HPDE6-E6E7 (cell line): ENCODE results near the gene PDE9A.

Experiments
- DNase-seq: peaks from one replicate; pipeline ENCODE4 v3.0.0; 2011; ENCODE audit warnings: missing footprints; ENCODE audit errors: extremely low spot score

Gene PDE9A

DNA sequence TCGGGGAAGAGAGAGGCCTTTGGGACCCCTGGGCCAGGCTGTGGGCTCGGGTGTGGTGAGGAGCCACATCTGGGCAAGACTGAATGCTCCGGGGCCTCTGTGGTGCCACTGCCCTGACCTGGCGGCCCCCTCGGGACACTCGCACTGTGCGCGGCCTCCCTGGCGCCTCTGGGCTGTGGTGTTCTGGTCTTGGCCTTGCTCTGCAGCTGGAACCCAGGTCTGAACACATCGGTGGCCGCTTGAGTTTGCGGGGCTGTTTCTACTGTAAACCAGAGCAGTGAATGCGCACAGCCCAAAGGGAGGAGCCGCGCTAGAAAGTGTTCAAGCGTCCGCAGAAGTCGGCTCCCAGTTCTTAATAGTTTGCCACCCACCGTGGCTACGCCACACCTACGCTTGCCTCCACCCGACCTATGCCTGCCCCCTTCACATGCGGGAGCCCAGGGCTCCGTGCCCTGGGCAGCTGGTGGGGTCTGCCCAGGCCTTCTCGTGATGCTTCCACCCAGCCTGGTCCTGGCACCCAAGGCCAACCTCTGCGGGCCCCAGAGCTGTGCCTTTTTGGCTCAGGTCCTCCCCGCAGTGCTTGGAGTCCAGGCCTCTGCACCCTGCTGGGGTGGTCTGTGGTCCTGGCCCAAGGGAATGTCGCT is 4.4 kb downstream of the PDE9A start:
- no peak for DNase-seq

DNA sequence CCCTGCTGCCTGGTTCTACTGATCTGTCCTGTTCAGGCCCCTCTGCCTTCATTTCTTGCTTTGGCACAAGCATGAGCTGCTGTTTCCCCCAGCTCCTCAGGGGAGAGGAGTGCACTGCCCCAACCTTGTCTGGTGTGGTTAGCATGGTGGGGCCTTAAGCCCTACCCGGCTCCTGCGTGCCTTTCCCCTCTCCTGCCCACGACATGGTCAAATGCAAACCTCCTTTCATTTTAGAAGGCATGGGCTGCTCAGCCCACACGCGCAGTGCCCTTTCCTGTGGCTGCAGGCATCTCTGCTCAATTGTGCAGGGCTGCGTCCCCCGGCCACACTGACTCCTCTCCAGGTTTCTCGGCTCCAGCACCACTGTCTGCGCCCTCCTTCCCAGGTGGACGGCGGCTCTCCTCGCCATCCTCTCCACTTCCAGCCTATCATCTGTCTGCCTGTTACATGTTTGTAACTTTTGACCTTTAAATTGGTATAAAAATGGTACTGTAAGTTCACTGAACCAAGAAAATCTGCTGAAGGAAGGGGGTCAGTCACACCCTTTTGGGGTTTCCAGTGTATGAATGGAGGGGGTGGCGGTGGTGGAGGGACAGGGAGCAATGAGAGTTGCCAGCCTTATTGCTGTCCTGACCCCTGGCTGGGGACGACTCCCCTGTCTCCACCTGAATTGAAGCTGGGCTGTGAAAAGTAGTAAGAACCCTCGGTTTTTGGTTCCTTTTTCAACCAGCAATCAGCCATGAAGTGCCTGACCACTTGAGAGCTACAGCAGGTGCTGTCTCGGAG is 5.1 kb downstream of the PDE9A start:
- DNase-seq, result no peak

DNA sequence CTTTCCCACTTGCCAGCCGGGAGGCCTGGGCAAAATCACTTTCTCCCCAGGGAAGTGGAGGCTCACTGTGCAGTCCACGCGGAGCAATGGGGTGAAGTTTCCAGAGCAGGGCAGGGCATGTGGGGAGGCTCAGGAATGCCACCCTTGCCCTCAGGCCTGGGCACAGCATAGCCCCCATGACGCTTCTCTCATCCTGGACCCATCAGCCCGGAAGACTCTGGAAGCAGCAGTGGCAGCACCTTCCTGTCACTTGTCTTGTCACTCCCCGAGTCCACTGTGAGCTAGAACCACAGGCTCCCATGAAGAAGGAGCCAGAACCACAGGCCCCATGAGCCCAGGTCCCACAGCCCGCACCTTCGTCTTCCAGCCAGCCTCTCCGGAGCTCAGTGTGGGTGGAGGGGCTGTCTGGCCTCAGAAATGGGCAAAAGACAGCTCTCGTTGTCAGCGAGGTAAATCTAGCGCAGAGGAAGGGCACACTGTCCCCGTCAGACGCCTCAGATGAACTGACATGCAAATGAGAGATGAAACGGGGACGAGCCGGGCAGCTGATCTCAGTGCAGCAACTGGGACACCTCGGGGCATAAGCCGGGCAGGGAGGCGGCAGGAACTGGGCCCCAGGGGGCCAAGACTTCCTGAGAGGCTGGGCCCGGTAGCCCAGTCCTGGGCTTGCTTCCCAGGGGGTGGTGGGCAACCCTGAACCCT is 6.1 kb downstream of the PDE9A start:
- DNase-seq, result no peak

DNA sequence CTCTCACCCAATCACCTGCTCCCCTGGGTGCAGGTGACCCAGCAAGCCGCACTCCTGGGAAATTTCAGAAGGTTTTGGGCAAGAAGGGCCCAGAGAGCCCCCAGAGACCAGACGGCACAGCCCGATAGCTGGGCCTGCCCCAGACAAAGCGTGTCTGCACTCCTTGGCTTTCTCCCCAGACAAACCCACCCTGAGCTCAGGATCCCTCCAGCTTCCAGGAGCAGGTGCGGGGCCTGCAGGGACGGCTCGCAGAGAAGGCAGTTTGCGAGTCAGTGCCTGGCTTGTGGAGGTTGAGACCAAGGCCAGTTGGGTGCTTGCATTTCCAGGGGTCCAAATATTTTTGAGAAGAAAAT is 6.7 kb downstream of the PDE9A start:
- no peak for DNase-seq

DNA sequence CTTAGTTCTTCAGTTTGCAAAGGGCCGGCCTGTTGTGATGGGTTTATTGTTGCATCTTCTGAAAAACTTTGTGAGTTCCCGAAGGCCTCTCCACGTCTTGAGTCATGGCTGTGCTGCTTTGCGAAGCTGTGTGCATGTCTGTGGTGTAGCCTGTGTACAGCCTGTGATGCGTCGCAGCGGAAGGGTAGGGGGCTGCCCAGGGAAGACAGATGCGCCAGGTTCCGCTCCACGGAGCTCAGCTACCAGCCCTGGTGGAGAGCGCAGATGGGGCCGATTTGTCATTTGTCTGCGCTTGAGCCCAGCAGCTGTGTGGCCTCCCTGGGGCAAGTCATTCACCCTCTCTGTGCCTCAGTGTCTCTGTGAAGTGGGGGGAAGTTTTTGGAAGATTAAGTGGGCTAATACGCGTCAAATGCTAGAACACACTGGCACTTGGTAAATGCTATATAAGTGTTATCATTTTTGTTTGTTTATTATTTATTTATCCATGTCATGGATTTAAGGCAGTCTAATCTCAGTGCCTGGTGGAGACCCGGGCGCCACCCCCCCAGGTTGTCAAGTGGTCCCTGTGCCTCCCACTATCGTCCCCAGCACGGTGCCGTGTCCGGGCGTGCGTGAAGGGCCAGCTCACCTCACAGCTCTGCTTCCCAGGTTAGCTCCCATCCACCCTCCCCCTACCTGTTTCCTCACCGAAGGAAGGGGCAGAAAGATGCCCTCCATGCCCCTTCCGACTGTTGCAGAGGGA is 8.4 kb downstream of the PDE9A start:
- no peak for DNase-seq

DNA sequence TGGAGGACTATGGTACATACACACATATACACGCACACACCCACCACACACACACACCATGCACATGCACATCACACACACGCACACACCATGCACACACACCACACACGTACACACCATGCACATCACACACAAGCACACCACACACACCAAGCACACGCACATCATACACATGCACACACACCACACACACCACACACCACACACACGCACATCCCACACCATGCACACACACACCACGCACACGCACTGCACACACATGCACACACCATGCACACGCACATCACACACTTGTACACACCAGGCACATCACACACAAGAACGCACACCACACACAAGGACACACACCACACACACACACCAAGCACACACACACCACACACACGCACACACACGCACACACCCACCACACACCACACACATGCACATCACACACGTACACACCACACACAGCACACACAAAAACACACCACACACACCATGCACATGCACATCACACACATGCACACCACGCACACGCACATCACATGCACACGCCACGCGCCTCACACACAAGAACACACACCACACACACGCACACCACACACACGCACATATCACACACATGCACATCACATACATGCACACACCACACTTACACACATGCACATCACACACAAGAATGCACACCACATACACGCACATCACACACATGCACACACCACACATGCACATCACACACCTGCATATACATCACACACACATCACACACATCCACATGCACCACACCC is 9.2 kb downstream of the PDE9A start:
- DNase-seq, result no peak

DNA sequence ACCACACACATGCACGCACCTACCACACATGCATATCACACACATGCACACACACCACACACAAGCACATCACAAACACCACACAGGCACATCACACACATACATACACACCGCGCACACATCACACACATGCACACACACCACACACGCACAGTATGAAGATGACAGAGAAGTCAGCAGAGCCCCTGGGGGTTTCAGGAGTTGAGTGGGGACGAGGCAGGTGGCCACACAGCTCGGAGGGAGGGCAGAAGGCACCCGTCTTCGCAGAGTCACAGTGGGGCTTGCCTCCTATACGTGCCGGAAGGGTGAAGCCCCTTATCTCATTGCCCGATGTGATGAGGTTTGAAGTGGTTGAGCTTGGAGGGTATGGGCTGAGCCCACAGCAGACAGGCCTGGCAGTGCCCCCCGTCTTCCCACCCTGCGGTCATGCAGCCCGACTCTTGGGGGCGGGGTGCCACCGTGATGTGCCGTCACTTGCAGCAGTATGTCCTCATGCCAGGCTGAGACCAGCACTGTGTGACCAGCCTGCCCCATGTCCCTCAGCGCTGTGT is 9.9 kb downstream of the PDE9A start:
- no peak for DNase-seq

DNA sequence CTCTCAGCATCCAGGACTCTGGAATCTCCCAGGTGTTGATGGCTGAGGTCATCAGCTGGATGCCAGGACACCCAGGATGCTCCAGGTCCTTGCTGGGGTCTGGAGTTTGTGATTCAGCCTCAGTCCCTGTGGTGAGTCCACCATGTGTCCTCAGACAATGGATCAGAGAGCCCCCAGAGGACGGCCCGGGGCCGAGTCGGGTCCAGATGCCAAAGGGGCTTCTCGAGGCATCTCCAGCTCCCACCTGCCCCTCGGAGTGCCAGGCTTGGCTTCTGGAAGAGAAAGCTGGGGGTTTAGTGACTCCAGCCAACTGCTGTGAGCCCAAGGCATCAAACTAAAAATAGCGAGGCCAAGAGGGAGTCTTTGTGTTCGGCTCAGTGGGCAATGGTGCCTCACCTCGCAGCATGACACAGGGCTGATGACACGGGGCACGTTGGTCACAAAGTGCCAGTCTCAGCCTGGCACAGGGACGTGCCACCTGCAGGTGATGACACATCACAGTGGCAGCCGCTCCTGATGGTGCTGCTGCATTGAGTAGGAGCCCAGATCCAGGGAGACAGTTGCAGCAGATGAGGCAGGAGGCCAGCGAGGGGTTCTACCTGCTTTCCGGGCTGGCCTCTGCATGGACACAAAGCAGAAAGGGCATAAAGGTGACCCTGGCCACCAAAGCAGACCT is 10.6 kb downstream of the PDE9A start:
- DNase-seq, result no peak

DNA sequence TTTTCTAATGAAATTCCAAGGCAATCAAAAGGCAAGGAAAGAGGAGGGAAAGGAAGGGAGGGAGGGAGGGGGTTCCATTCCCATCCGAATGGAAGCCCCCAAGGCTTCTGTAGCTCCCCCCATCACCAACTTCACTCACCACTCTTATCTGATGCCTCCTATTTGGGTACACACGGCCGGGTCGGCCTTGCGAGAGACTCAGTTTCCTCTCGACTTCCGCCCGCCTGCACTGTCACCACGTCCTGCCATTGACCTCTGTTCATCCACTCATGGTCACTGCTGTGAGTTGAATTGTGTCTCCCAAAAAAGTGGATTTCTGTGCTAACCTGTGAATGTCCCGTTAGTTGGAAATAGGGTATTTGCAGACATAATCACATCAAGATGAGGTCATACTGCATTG is 11.2 kb downstream of the PDE9A start:
- no peak for DNase-seq

DNA sequence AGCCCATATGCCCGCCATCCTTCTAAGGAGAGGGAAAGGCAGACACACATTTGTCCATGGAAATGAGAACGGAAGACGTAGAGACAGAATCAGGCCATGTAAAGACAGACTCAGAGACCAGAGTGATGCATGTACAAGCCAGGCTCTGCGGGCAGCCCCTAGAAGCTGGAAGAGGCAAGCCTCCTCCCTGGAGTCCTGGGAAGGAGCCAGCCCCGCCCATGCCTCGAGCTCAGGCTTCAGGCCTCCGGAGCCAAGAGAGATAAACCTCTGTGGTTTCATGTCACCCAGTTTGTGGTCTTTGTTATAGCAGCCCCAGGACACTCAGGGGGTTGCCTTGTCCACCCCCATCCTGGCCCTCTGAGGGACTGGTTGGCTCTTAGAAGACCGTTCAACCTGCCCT is 11.6 kb downstream of the PDE9A start:
- no peak for DNase-seq

DNA sequence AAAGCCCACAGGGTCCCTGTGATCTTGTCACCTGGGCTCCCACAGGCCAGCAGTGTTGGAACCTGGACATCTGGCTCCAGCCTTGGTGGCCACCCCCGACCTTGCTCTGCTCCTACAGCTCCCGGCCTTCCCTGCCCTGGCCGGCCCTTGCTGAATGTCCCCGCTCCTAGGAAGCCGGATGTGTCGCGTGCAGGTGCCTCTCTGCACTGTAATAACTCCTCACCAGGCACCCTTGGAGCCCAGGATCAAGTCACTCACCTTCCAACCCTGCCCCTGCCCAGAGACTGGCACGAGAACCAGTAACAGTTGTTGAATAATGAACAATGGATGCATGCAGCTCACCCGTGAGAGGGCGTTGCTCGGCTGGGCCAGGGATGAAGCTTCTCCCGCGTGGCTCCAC is 12.1 kb downstream of the PDE9A start:
- no peak for DNase-seq

DNA sequence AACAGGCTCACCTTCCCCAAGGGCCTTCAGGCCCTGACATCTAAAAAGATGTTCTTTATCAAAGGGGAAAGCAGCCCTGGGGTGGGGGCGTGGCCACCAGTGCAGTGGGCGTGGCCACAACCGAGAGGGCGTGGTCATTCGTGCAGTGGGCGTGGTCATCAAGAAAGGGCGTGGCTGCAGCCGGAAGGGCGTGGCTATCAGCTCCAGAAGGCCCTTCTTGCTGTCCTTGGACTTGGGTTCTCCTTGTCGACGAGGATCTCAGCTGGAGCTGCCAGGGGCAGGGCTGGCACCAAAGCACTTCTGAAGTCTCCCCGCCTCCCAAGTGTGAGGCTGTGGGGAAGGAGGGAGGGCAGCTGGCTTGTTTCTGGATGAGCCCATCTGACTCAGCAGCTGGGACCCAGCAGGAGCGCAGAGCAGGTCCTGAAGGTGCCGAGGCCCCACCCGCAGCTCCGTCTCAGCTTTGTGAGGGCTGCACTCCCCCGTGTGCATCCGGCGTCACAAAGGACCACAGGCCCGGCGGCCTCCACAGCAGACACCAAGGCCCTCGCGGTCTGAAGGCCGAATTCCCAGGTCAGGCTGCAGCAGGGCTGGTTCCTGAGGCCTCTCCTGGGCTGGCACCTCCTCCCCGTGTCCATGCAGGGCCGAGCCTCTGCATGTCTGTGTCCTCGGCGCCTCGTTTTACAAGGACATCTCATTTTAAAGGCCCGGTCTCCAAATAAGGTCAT is 12.8 kb downstream of the PDE9A start:
- DNase-seq, result no peak

DNA sequence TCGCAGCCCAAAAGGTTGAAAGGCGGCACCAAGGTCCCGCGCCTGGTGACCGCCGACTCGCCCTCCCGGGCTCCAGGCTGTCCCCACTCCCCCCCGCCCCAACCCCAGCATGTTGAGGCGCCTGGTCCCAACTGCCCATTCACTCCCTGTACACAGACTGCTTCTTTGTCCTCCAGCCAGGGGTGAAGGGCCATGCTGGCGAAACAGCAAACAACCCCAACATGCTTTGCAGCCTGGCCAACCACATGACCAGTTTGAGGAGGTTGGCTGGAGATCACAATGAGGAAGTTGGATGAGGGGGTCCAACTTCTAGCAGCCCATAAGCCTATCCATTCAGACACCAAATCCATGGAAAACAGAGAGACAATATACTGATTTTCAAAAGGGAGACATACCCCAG is 13.5 kb downstream of the PDE9A start:
- DNase-seq, result no peak

DNA sequence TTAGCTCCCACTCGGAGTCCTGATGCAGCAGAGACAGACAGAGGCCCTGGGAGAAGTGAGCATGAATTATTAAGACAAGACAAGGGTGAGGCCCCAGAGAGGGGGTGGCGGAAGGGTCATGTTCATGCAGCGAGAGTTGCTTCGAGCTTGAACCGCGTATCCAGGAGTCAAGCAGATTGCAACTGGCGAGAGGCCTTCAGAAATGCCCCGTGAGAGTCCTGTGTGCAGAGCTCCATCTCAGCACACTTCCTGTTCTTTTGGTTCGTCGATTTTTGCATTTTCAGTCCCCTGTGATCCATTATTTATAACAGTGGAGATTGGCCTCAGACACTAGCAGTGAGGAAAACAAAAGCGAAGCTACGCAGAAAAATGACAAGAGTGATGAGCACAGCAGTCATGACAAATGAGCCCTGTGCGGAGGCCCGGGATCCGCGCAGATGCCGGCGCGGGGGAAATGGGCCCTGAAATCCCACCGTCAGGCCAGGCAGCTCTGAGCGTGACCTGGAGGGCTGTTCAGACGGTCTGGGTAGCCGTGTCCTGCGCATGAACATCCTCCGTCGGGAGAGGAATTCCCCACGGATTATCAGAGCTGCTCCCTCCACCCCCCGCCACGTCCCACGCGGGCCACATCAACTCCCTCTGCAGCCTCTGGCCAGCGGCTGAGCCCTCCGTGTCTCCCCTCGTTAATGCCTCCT is 15.0 kb downstream of the PDE9A start:
- DNase-seq, result no peak

DNA sequence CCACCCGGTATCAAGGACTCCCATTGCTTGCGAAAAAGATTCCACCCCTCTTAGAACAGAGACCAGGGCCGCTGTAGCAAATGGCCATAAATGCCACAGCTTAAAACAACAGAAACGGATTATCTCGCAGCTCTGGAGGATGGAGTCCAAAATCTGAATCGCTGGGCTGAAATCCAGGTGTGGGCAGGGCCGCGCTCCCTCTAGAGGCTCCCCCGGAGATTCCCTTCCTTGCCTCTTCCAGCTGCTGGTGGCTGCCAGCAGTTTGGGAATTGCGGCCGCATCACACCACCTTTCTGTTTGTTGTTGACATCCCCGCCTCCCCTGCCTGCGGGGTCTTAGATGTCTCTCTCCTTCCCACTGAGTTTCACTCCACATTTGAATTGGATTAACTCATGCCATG is 15.6 kb downstream of the PDE9A start:
- no peak for DNase-seq

DNA sequence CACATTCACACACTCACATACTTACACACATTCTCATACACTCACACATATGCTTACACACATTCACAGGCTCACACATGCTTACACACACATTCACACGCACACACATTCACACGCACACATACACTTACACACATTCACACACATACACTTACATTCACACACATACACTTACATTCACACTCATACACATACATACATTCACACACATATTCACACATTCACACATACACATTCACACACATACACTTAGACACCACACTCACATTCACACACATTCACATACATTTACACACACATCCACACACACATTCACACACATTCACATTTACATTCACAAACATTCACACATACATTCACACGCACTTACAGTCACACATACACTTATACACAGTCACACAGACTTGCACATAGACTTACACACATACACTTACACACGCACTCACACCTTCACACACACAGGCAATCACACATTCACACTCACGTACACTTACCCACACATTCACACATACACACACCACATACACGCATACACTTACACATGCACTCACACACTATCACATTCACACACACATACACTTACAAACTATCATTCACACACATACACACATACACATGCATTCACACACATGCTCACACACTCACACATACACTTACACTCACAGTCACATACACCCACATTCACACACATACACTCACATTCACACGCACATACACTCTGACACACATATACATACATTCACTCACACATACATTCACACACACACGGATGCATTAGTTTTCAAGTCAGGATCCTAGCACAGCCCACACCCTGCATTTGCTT is 16.8 kb downstream of the PDE9A start:
- no peak for DNase-seq

DNA sequence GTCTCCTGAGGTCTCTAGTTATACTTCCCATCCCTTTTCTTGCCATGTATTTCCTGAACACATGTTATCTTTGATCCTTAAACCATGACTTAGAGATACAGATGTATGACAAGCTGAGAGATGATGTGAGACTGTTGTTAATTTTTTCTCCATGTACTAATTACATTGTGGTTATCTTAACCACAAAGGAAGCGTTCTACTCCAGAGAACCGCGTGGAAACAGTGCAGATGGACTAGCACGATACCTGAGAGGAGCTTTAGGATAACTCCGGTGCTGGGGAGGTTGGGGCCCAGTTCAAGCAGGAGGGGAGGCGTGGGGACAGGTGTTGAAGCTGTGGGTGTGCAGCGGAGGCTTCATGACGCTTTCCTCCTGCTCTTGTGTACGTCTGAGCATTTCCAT is 17.5 kb downstream of the PDE9A start:
- DNase-seq, result no peak

DNA sequence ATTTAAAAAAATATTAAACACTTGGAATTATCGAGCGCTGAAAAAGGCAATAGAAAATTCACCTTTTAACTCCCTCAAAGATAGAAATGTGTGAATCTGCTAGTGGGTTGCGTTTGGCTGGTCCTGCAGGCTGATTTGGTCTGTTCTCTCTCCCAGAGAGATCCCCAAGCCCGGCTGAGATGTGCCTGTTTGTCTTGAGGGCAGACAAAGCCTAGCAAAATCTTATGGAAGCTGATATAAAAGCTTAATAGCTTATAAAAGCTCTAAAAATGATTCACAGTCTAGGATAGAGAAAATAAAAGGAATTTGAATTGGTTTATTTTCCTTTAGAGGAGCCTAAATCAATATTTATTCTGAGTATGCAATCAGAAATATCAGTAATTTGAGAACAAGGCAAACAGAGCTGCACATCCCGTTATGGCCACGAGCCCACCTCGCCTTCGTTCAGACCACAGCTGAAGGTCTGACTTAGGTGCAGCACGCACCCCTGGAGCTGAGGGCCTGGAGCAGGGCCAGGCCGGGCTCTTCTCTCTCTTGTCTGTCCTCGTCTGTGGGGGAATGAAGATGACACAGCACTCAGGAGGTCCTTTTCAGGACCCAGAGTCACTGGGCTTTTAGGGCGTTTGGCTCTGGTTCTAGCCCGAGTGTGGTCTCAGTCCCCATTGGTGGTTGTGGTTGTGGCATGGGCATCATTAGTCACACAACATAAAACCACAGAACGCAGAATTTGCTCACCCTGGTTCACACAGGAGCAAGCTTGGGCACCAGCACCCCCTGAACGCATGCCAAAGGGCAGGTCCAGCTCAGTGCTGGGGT is 18.6 kb downstream of the PDE9A start:
- no peak for DNase-seq
